ENCODE measurements around the gene COL5A2. TPM values are rescaled to one million over a fixed set of nuclear protein-coding genes. Genes with fewer than 3 reads are reported as not detected.

Gene COL5A2
- total and polyA plus RNA-seq, 10 of the 15 experiments (the other 5 are each of a cell fraction or from before 2014, with no cell fraction given): 0.04 to 0.85 (median 0.39) TPM

DNA sequence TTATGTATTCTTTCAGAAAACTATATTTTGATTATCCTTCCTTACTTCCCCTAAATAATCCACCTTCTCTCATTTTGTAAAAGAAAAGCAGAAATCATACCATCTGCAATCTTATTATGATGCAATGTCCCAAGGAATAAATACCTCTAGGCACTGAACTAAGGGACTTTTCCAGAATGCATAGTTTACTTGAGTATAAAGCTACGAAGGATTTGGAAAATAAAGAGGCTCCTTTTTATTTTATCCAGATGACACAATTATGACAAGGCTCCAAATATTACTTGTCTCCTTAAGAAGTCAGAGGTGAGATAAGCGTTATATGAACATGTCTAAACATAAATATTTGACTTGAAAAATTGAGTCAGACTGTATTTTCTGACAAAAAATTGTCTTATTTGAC is 133.2 kb downstream of the COL5A2 start:
- H3K4me1 ChIP-seq (ENCODE audit: control insufficient read depth, insufficient read depth, low read length): no peaks in the 10 kb centered on the region
- no peak overlapping the region for H3K4me2 ChIP-seq (ENCODE audit: control insufficient read depth, insufficient read depth)
- H3K27me3 ChIP-seq (replicated peaks in 1 of 2; ENCODE audit: control insufficient read depth in 2 of 2, insufficient read depth in 2 of 2, low read length in 1 of 2): no peaks in the 10 kb centered on the region
- H3K9me3 ChIP-seq (replicated peaks; ENCODE audit: control insufficient read depth, insufficient read depth, low read length): no peaks in the 10 kb centered on the region
- DNase-seq (ENCODE audit: low read depth, low spot score) (no peak), FAIRE-seq (no peak), ATAC-seq (no peak)
- intact Hi-C loops (cut with micrococcal nuclease; ENCODE audit: unreplicated experiment): no loop called here
- 24% methylated on average over 2 of the region's 2 CpGs for WGBS (ENCODE audit: insufficient coverage, insufficient replicate concordance, low lambda C conversion rate, missing lambda C conversion rate)
- no peak overlapping the region for H3K4me3 ChIP-seq
- no TSS peak for BruUV-seq (replicated peaks)
- H2AFZ ChIP-seq (ENCODE audit: control insufficient read depth, low read depth, low read length): no peak overlapping the region
- RAD21 ChIA-PET (ENCODE audit: unreplicated experiment): interaction anchor here (0.7 kb wide), 1 partner anchor 19 kb away, joined by 3 read pairs; no protein-coding TSS in a partner anchor
- H3K36me3 ChIP-seq (ENCODE audit: control insufficient read depth in 2 of 2, insufficient read depth in 2 of 2, low read length in 1 of 2): no peaks in the 10 kb centered on the region
- no peaks in the 10 kb centered on the region for H4K20me1 ChIP-seq (ENCODE audit: control insufficient read depth, insufficient read depth)
- POLR2A ChIA-PET: no interaction called here
- no peaks in the 10 kb centered on the region for H3K79me2 ChIP-seq (ENCODE audit: control insufficient read depth, insufficient read depth, low read length)
- CTCF ChIA-PET: interaction anchor here (0.8 kb wide), 1 partner anchor 26 kb away, joined by 3 read pairs; no protein-coding TSS in a partner anchor
- in situ Hi-C loops (cut with MboI): no loop called here
- no peak overlapping the region for H3K27ac ChIP-seq (ENCODE audit: control insufficient read depth, insufficient read depth)
- no peak overlapping the region for H3K9ac ChIP-seq (ENCODE audit: control insufficient read depth, insufficient read depth, low read length)
- SMC1A ChIA-PET (ENCODE audit: uncharacterized antibody, unreplicated experiment): no interaction called here
- TF ChIP-seq SRF (IDR thresholded peaks at IDR 0.05; ENCODE audit: low read depth in 2 of 2, low read length in 2 of 2): no peak
- TF ChIP-seq, protein P1, sequence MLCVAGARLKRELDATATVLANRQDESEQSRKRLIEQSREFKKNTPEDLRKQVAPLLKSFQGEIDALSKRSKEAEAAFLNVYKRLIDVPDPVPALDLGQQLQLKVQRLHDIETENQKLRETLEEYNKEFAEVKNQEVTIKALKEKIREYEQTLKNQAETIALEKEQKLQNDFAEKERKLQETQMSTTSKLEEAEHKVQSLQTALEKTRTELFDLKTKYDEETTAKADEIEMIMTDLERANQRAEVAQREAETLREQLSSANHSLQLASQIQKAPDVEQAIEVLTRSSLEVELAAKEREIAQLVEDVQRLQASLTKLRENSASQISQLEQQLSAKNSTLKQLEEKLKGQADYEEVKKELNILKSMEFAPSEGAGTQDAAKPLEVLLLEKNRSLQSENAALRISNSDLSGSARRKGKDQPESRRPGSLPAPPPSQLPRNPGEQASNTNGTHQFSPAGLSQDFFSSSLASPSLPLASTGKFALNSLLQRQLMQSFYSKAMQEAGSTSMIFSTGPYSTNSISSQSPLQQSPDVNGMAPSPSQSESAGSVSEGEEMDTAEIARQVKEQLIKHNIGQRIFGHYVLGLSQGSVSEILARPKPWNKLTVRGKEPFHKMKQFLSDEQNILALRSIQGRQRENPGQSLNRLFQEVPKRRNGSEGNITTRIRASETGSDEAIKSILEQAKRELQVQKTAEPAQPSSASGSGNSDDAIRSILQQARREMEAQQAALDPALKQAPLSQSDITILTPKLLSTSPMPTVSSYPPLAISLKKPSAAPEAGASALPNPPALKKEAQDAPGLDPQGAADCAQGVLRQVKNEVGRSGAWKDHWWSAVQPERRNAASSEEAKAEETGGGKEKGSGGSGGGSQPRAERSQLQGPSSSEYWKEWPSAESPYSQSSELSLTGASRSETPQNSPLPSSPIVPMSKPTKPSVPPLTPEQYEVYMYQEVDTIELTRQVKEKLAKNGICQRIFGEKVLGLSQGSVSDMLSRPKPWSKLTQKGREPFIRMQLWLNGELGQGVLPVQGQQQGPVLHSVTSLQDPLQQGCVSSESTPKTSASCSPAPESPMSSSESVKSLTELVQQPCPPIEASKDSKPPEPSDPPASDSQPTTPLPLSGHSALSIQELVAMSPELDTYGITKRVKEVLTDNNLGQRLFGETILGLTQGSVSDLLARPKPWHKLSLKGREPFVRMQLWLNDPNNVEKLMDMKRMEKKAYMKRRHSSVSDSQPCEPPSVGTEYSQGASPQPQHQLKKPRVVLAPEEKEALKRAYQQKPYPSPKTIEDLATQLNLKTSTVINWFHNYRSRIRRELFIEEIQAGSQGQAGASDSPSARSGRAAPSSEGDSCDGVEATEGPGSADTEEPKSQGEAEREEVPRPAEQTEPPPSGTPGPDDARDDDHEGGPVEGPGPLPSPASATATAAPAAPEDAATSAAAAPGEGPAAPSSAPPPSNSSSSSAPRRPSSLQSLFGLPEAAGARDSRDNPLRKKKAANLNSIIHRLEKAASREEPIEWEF (IDR thresholded peaks at IDR 0.05; ENCODE audit: insufficient replicate concordance, low read depth, low read length): no peak
- TF ChIP-seq, protein P2, sequence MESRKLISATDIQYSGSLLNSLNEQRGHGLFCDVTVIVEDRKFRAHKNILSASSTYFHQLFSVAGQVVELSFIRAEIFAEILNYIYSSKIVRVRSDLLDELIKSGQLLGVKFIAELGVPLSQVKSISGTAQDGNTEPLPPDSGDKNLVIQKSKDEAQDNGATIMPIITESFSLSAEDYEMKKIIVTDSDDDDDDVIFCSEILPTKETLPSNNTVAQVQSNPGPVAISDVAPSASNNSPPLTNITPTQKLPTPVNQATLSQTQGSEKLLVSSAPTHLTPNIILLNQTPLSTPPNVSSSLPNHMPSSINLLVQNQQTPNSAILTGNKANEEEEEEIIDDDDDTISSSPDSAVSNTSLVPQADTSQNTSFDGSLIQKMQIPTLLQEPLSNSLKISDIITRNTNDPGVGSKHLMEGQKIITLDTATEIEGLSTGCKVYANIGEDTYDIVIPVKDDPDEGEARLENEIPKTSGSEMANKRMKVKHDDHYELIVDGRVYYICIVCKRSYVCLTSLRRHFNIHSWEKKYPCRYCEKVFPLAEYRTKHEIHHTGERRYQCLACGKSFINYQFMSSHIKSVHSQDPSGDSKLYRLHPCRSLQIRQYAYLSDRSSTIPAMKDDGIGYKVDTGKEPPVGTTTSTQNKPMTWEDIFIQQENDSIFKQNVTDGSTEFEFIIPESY (IDR thresholded peaks at IDR 0.05): no peak
- no peak for TF ChIP-seq KAT2A (conservative IDR thresholded peaks at IDR 0.05; ENCODE audit: control insufficient read depth, low read depth, low read length)
- no peak for TF ChIP-seq NR2C2 (IDR thresholded peaks at IDR 0.05; ENCODE audit: borderline replicate concordance, control insufficient read depth, insufficient read length, low read depth)
- TF ChIP-seq, protein P3, sequence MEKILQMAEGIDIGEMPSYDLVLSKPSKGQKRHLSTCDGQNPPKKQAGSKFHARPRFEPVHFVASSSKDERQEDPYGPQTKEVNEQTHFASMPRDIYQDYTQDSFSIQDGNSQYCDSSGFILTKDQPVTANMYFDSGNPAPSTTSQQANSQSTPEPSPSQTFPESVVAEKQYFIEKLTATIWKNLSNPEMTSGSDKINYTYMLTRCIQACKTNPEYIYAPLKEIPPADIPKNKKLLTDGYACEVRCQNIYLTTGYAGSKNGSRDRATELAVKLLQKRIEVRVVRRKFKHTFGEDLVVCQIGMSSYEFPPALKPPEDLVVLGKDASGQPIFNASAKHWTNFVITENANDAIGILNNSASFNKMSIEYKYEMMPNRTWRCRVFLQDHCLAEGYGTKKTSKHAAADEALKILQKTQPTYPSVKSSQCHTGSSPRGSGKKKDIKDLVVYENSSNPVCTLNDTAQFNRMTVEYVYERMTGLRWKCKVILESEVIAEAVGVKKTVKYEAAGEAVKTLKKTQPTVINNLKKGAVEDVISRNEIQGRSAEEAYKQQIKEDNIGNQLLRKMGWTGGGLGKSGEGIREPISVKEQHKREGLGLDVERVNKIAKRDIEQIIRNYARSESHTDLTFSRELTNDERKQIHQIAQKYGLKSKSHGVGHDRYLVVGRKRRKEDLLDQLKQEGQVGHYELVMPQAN (conservative IDR thresholded peaks at IDR 0.05): no peak
- no peak for TF ChIP-seq SMAD5 (IDR thresholded peaks at IDR 0.05; ENCODE audit: low read depth)
- TF ChIP-seq JUNB (IDR thresholded peaks at IDR 0.05): no peak
- no peak for TF ChIP-seq KDM1A (IDR thresholded peaks at IDR 0.05; ENCODE audit: borderline replicate concordance)
- no peak for TF ChIP-seq ZNF622 (IDR thresholded peaks at IDR 0.05)
- TF ChIP-seq, protein P4, sequence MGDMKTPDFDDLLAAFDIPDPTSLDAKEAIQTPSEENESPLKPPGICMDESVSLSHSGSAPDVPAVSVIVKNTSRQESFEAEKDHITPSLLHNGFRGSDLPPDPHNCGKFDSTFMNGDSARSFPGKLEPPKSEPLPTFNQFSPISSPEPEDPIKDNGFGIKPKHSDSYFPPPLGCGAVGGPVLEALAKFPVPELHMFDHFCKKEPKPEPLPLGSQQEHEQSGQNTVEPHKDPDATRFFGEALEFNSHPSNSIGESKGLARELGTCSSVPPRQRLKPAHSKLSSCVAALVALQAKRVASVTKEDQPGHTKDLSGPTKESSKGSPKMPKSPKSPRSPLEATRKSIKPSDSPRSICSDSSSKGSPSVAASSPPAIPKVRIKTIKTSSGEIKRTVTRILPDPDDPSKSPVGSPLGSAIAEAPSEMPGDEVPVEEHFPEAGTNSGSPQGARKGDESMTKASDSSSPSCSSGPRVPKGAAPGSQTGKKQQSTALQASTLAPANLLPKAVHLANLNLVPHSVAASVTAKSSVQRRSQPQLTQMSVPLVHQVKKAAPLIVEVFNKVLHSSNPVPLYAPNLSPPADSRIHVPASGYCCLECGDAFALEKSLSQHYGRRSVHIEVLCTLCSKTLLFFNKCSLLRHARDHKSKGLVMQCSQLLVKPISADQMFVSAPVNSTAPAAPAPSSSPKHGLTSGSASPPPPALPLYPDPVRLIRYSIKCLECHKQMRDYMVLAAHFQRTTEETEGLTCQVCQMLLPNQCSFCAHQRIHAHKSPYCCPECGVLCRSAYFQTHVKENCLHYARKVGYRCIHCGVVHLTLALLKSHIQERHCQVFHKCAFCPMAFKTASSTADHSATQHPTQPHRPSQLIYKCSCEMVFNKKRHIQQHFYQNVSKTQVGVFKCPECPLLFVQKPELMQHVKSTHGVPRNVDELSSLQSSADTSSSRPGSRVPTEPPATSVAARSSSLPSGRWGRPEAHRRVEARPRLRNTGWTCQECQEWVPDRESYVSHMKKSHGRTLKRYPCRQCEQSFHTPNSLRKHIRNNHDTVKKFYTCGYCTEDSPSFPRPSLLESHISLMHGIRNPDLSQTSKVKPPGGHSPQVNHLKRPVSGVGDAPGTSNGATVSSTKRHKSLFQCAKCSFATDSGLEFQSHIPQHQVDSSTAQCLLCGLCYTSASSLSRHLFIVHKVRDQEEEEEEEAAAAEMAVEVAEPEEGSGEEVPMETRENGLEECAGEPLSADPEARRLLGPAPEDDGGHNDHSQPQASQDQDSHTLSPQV (IDR thresholded peaks at IDR 0.05): no peak

Measured in GM12878 (cell line).